Measurements from ENCODE around the gene RHCE.
A peak's percentile ranks its signal among the peaks of the same experiment; 100 is the strongest.

GRCh38 chr1:25338188-25338981 lies 82.2 kb downstream of the RHCE start, which contains the start of gene TMEM50A:
- no peak for TF ChIP-seq CTCF (IDR thresholded peaks at IDR 0.05)
- peak; percentile 64 for TF ChIP-seq POLR2A (IDR thresholded peaks at IDR 0.05)

All from right lobe of liver (tissue), 4 donors.